ENCODE results near the gene SCP2. TPM values are rescaled to one million over a fixed set of nuclear protein-coding genes. Genes with fewer than 3 reads are reported as not detected.

The SCP2 gene
- total and polyA plus RNA-seq, 4 donors: 85.6 to 157 (median 128) TPM

- 33 to 52% methylated on average over 34 to 35 of the region's 35 CpGs for WGBS, 2 donors
- Histone ChIP-seq H3K27me3 (ENCODE audit: control insufficient read depth in 3 of 3, insufficient read depth in 3 of 3, low read length in 2 of 3) (peaks cover 0 to 2% (median 0%) of the 10 kb centered on the region in 3 donors), H3K4me3 (peak overlapping the region; percentile 73), H3K36me3 (ENCODE audit: control insufficient read depth in 4 of 4, insufficient read depth in 4 of 4, low read length in 4 of 4) (no peaks in the 10 kb centered on the region), H3K9ac (ENCODE audit: insufficient read depth in 1 of 2, low read length in 2 of 2) (peak overlapping the region; percentile 8 to 63), H3K4me1 (ENCODE audit: control insufficient read depth in 5 of 5, insufficient read depth in 5 of 5, low read length in 5 of 5) (peaks cover 0 to 17% (median 5%) of the 10 kb centered on the region in 5 donors), H3K27ac (ENCODE audit: low read depth in 1 of 2, low read length in 1 of 2) (peak overlapping the region; percentile 78 to 85), H3K9me3 (ENCODE audit: control insufficient read depth in 4 of 4, insufficient read depth in 3 of 4, low read length in 3 of 4) (no peaks in the 10 kb centered on the region)
- ATAC-seq (ENCODE audit: insufficient read depth, low FRiP score) (peak; percentile 52), DNase-seq (peak; percentile 27 to 46 (median 34))
- no peak for TF ChIP-seq CTCF (IDR thresholded peaks at IDR 0.05; ENCODE audit: control extremely low read depth, extremely low read depth)
Observed at GRCh38 chr1:52920791-52921291, 6.2 kb upstream of the SCP2 start.

GRCh38 chr1:52925571-52926005 is 1.5 kb upstream of the SCP2 start:
- H3K4me1 ChIP-seq (ENCODE audit: control insufficient read depth in 5 of 5, insufficient read depth in 5 of 5, low read length in 5 of 5): peaks cover 0 to 15% (median 7%) of the 10 kb centered on the region in 5 donors
- 50 to 68% methylated on average over 5 of the region's 5 CpGs for WGBS, 2 donors
- no peak overlapping the region for H3K4me3 ChIP-seq
- peak overlapping the region in 1 of 2 donors; percentile 6 for H3K9ac ChIP-seq (ENCODE audit: insufficient read depth in 1 of 2, low read length in 2 of 2)
- no peak for TF ChIP-seq CTCF (IDR thresholded peaks at IDR 0.05; ENCODE audit: control extremely low read depth, extremely low read depth)
- no peak for ATAC-seq (ENCODE audit: insufficient read depth, low FRiP score)
- H3K36me3 ChIP-seq (ENCODE audit: control insufficient read depth in 4 of 4, insufficient read depth in 4 of 4, low read length in 4 of 4): no peaks in the 10 kb centered on the region
- no peak overlapping the region for H3K27ac ChIP-seq (ENCODE audit: low read depth in 1 of 2, low read length in 1 of 2)
- peak in 2 of 3 donors; percentile 39 to 53 for DNase-seq
- no peaks in the 10 kb centered on the region for H3K9me3 ChIP-seq (ENCODE audit: control insufficient read depth in 4 of 4, insufficient read depth in 3 of 4, low read length in 3 of 4)
- H3K27me3 ChIP-seq (ENCODE audit: control insufficient read depth in 3 of 3, insufficient read depth in 3 of 3, low read length in 2 of 3): peaks cover 0 to 2% (median 2%) of the 10 kb centered on the region in 3 donors

- H3K9ac ChIP-seq (ENCODE audit: insufficient read depth in 1 of 2, low read length in 2 of 2): peak overlapping the region in 1 of 2 donors; percentile 75
- WGBS, 2 donors: 17 to 21% methylated on average over 12 of the region's 12 CpGs
Observed at GRCh38 chr1:52926864-52927211, 238 bp upstream of the SCP2 start.

More at GRCh38 chr1:52926864-52927211, 238 bp upstream of the SCP2 start:
- peak overlapping the region; percentile 30 to 78 for H3K27ac ChIP-seq (ENCODE audit: low read depth in 1 of 2, low read length in 1 of 2)
- H3K27me3 ChIP-seq (ENCODE audit: control insufficient read depth in 3 of 3, insufficient read depth in 3 of 3, low read length in 2 of 3): peaks cover 0 to 2% (median 2%) of the 10 kb centered on the region in 3 donors
- peaks cover 0 to 10% (median 7%) of the 10 kb centered on the region in 5 donors for H3K4me1 ChIP-seq (ENCODE audit: control insufficient read depth in 5 of 5, insufficient read depth in 5 of 5, low read length in 5 of 5)
- no peak for ATAC-seq (ENCODE audit: insufficient read depth, low FRiP score)
- peak overlapping the region; percentile 52 for H3K4me3 ChIP-seq
- DNase-seq: no peak
- TF ChIP-seq CTCF (IDR thresholded peaks at IDR 0.05; ENCODE audit: control extremely low read depth, extremely low read depth): no peak
- H3K9me3 ChIP-seq (ENCODE audit: control insufficient read depth in 4 of 4, insufficient read depth in 3 of 4, low read length in 3 of 4): no peaks in the 10 kb centered on the region
- H3K36me3 ChIP-seq (ENCODE audit: control insufficient read depth in 4 of 4, insufficient read depth in 4 of 4, low read length in 4 of 4): no peaks in the 10 kb centered on the region
